Esophagus (tissue), 2 donors: ENCODE results near the gene PEAK1. TPM values are rescaled to one million over a fixed set of nuclear protein-coding genes. Genes with fewer than 3 reads are reported as not detected.
"Not testable (repeated sequence)": the region's sequence is repeated elsewhere in the genome, so short reads cannot be mapped to it uniquely, and the experiment has no call there.

Experiments
- H3K27ac ChIP-seq, 2 donors: one replicate each; pipeline ENCODE4 v1.5.1; 2013; ENCODE audit warnings: low read depth in 2 of 2, mild to moderate bottlenecking in 2 of 2, inconsistent platforms in 1 of 2, low read length in 1 of 2, moderate library complexity in 1 of 2
- H3K27me3 ChIP-seq, 2 donors: one replicate each; pipeline ENCODE4 v1.6.1; 2013; ENCODE audit warnings: low read length in 2 of 2, control low read depth in 1 of 2, mild to moderate bottlenecking in 1 of 2; ENCODE audit not compliant: insufficient read depth in 2 of 2, control insufficient read depth in 1 of 2
- H3K36me3 ChIP-seq, 2 donors: one replicate each; pipeline ENCODE4 v1.6.1; 2013; ENCODE audit warnings: low read length in 1 of 2; ENCODE audit not compliant: control insufficient read depth in 2 of 2, insufficient read depth in 2 of 2
- H3K4me1 ChIP-seq, 2 donors: one replicate each; pipeline ENCODE4 v1.6.1; 2013; ENCODE audit warnings: low read length in 1 of 2; ENCODE audit not compliant: control insufficient read depth in 2 of 2, insufficient read depth in 2 of 2
- H3K4me3 ChIP-seq, 2 donors: one replicate each; pipeline ENCODE4 v1.5.1; 2013; ENCODE audit warnings: low read length in 2 of 2, mild to moderate bottlenecking in 2 of 2, low read depth in 1 of 2, moderate library complexity in 1 of 2
- H3K9me3 ChIP-seq, 2 donors: one replicate each; pipeline ENCODE4 v1.6.1; 2013; ENCODE audit warnings: mild to moderate bottlenecking in 2 of 2, low read depth in 1 of 2, low read length in 1 of 2, moderate library complexity in 1 of 2; ENCODE audit not compliant: control insufficient read depth in 2 of 2, insufficient read depth in 1 of 2
- WGBS, 2 donors: extraction: QIAGEN DNeasy Blood & Tissue Kit; methylation state at CpG; one replicate each; pipeline ENCODE4 v1.1.7; 2013; 5-methylcytosine and 5-hydroxymethylcytosine counted together
- polyA plus RNA-seq, 2 donors: library from polyadenylated mRNA; stranded (reverse); fragments of 200-250 nt; gene quantifications; one replicate each; pipeline ENCODE4 v1.2.3, GENCODE V29; 2013
- donor health status: healthy with polysubstance abuse.
- donor health status: Bipolar disorder and iron deficiency.

PEAK1 gene
- polyA plus RNA-seq, 2 donors: 1.9 to 3.6 TPM

DNA sequence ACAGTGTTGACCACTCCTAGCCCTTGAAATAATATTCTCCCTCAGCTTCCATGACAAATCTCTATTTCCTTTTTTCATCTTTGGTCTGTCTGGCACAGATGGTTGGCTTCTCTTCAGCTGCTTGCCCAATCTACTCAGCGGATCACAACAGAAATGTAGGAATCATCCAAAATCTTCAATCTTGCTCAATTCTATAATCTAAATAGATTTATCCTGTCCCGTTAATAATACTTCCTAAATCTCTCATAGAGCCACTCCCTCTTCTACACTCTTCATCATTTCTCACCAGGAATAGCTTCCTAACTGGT, 3.8 kb downstream of the PEAK1 start:
- Histone ChIP-seq H3K27ac (no peak overlapping the region), H3K27me3 (no peaks in the 10 kb centered on the region), H3K9me3 (no peaks in the 10 kb centered on the region), H3K4me1 (no peaks in the 10 kb centered on the region), H3K36me3 (no peaks in the 10 kb centered on the region), H3K4me3 (no peak overlapping the region)
- WGBS, 2 donors: 42 to 51% methylated on average over 2 of the region's 2 CpGs

DNA sequence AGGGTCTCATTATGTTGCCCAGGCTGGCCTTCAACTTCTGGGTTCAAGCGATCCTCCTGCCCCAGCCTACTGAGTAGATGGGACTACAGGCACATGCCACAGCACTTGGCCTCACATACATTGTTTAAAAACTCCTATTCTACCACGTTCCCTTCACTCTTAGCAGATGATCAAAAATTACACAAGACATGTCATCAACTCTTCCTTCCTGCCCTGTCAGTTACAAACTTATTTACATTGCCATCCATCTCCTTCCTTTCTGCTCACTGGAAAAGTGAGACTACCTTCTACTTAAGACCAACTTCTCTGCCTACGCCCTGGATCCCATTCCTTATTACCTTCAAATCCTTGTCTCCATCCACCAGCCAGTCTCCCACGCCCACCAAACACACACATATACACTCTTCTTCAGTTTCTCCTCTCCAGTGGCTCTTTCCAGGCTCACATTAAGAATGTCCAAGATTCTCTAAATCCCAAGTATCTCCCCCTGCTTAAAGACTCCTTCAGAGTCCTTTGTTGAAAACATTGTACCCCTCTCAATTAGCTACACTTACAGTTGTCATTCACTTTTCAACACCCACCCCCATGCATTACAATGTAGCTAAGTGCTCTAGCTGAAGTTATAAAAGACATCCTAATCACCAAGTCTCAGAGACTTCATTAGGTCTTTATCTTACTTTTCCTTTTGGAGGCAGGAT, 4.3 kb downstream of the PEAK1 start:
- H3K4me1 ChIP-seq: no peaks in the 10 kb centered on the region
- H3K9me3 ChIP-seq: no peaks in the 10 kb centered on the region
- WGBS, 2 donors: 81 to 84% methylated on average over 4 of the region's 4 CpGs

DNA sequence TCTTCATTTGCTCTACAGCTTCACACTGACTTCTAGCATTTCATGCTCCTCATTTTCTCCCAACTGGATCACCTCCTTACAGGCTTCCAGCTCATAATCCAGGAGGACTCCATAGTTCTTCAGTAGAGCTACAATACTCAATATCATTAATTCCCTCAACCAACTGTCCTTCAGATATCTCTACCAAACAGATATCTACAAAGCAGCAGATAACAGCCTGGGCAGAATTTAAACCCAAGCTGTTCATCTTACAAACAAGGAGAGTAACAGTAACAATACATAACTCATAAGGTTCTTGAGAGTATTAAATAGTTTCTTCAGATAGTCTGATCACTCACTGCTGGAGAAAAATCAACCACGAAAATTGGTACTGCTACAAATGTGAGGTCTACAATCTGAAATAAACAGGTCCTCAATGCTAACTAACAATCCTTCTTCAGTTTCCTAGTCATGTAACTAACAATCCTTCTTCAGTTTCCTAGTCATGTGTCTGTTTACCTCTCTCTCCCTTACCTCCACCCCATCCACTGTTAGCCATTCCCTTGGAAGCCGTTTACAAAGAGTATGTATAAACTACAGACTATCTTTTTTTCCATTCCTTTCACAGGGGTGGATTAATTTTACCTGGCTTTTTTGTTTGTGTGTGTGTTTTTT, 5.0 kb downstream of the PEAK1 start:
- no peaks in the 10 kb centered on the region for H3K27me3 ChIP-seq
- no peak overlapping the region for H3K4me3 ChIP-seq
- no peaks in the 10 kb centered on the region for H3K4me1 ChIP-seq
- no peaks in the 10 kb centered on the region for H3K36me3 ChIP-seq
- H3K9me3 ChIP-seq: no peaks in the 10 kb centered on the region
- WGBS, 2 donors: 90 to 92% methylated on average over 2 of the region's 2 CpGs
- H3K27ac ChIP-seq: no peak overlapping the region

More for the DNA sequence above, 4.3 kb downstream of the PEAK1 start:
- H3K27me3 ChIP-seq: no peaks in the 10 kb centered on the region
- H3K36me3 ChIP-seq: no peaks in the 10 kb centered on the region
- no peak overlapping the region for H3K4me3 ChIP-seq
- H3K27ac ChIP-seq: no peak overlapping the region

DNA sequence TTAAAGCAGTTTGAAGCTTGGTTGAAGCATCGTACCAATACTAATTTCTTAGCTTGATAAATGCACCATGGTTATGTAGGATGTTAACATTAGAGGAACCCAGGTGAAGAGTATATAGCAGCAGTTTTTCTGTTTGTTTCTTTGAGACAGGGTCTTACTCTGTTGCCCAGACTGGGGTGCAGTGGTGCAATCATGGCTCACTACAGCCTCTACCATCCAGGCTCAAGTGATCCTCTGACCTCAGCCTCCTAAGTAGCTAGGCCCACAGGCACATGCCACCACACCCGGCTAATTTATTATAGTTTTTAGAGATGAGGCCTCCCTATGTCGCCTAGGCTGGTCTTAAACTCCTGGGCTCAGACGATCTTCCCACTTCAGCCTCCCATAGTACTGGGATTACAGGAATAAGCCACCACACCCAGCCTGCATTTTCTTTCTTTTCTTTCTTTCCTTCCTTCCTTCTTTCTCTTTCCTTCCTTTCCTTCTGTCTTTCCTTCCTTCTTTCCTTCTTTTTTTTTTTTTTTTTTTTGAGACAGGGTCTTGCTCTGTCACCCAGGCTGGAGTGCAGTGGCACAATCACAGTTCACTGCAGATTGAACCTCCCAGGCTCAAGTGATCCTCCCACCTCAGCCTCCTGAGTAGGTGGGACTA, 6.1 kb downstream of the PEAK1 start:
- Histone ChIP-seq H3K36me3 (no peaks in the 10 kb centered on the region), H3K27me3 (no peaks in the 10 kb centered on the region), H3K4me1 (no peaks in the 10 kb centered on the region), H3K4me3 (no peak overlapping the region), H3K9me3 (no peaks in the 10 kb centered on the region), H3K27ac (no peak overlapping the region)
- WGBS, 2 donors: 86 to 93% methylated on average over 4 of the region's 4 CpGs

DNA sequence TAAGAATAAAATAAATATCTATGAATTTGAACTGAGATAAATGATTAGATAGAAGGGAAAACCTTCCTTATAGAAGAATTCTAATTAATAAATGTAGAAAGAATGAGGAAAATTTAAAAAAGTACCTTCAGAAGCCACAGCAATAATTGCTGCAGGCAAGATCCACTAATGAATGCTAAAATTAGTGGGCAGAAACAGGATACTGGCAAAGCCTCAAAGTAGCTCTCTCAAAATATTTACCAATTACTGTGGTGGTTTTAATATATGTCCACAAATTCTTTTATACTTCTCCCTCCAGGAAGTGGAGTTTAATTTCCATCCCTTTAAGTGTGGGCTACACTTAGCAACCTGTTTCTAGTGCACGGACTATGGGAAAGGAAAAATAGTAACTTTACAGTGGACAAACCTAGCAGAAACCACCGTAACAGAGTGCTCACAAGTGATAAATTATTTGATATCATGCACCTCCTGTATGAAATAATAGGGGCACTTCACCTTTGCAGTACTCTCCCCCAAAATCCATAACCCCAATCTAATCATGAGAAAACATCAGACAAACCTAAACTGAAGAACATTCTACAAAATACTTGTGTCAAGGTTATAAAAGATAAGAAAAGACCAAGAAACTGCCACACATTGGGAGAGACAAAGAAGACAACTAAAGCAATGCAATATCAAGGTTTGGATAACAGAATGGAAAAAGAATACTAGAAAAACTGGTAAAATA, 6.8 kb downstream of the PEAK1 start:
- Histone ChIP-seq H3K4me1 (no peaks in the 10 kb centered on the region), H3K27me3 (no peaks in the 10 kb centered on the region), H3K9me3 (no peaks in the 10 kb centered on the region), H3K27ac (no peak overlapping the region), H3K36me3 (no peaks in the 10 kb centered on the region), H3K4me3 (no peak overlapping the region)
- WGBS, 2 donors: 51 to 58% methylated on average over 2 of the region's 2 CpGs

DNA sequence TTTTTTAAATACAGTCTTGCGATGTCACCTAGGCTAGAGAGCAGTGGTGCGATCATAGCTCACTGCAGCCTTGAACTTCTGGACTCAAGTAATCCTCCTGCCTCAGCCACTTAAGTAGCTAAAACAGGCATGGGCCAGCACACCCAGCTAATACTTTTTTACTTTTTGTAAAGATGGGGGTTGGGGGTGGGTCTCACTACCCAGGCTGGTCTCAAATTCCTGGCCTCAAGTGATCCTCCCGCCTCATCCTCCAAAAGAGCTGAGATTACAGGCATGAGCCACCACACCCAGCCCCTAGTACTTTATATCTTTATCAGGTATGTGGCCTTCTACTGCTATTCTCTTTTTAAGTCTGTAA, 8.3 kb downstream of the PEAK1 start:
- Histone ChIP-seq H3K9me3 (no peaks in the 10 kb centered on the region), H3K27me3 (no peaks in the 10 kb centered on the region), H3K4me3 (no peak overlapping the region), H3K27ac (no peak overlapping the region), H3K36me3 (no peaks in the 10 kb centered on the region), H3K4me1 (no peaks in the 10 kb centered on the region)
- 81 to 97% methylated on average over 3 of the region's 3 CpGs for WGBS, 2 donors

DNA sequence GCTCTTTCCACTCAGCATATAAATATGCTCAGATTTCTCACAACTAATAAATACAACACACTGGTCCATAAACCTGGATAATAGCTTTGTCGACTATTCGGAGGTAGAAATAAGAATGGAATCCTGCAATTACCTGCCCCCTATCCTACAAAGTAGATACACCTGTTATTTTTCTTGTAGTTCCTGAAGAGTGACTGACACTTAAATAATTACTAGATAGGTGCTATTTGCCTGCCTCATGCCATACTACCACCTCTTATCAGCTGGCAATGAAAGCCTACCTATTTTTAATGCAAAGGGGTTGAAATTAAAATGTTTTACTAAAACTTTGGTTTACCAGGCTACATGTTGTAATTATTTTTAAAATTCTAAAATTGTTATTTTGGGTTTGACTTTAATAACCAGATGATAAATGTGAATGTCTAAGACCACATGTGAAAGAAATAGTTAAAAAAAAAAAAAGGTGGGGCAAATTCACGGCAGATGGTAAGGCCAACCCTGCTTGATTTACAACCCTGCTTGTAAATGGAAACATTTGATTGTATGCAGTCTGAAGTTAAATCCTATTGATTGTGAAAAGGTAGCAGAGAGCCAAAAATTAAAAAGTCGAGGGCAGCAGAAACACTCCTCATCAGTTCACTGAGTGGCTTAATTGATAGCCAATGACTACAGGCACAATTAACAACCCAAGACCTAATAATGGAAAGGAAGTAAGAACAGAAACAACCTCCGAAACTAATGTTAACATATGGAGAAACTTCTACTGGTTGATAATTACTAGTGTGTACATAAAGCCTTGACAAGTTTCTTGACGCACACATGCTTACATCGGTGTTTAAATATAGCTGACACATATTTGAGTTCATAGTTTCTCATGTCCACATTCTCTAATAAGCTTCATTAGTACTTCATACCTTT, 8.9 kb downstream of the PEAK1 start:
- 63 to 85% methylated on average over 7 of the region's 7 CpGs for WGBS, 2 donors
- Histone ChIP-seq H3K4me1 (no peaks in the 10 kb centered on the region), H3K27ac (no peak overlapping the region)

DNA sequence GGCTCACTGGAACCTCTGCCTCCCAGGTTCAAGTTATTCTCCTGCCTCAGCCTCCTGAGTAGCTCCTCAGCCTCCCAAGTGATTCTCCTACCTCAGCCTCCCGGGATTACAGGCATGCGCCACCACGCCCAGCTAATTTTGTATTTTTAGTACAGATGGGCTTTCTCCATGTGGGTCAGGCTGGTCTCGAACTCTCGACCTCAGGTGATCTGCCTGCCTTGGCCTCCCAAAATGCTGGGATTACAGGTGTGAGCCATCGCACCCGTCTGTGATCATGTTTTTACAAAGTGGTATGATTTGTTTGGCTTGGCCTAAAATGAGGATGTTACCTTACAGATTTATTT, 9.8 kb downstream of the PEAK1 start:
- H3K27ac ChIP-seq, H3K27me3 ChIP-seq, H3K36me3 ChIP-seq, H3K4me3 ChIP-seq, H3K9me3 ChIP-seq, H3K4me1 ChIP-seq: not testable (repeated sequence)
- WGBS, 2 donors: 92 to 94% methylated on average over 7 of the region's 7 CpGs

More for the DNA sequence above, 8.9 kb downstream of the PEAK1 start:
- Histone ChIP-seq H3K36me3 (no peaks in the 10 kb centered on the region), H3K4me3 (no peak overlapping the region), H3K27me3 (no peaks in the 10 kb centered on the region), H3K9me3 (no peaks in the 10 kb centered on the region)
